ENCODE measurements around the gene RNF34.

Gene RNF34

GRCh38 chr12:121355818-121356217 lies 44.1 kb upstream of the RNF34 start:
- TF ChIP-seq GLIS3 (CRISPR knock-in tag; IDR thresholded peaks at IDR 0.05) (no peak), SNAI2 (CRISPR knock-in tag; IDR thresholded peaks at IDR 0.05) (no peak), ISL1 (CRISPR knock-in tag; IDR thresholded peaks at IDR 0.05) (no peak), PATZ1 (CRISPR knock-in tag; IDR thresholded peaks at IDR 0.05; ENCODE audit: borderline replicate concordance) (no peak), TOX (CRISPR knock-in tag; IDR thresholded peaks at IDR 0.05; ENCODE audit: borderline replicate concordance) (no peak)
- no peak for ATAC-seq

- TF ChIP-seq TOX (CRISPR knock-in tag; IDR thresholded peaks at IDR 0.05; ENCODE audit: borderline replicate concordance) (no peak), ZC3H10 (CRISPR knock-in tag; IDR thresholded peaks at IDR 0.05) (no peak), CREB5 (CRISPR knock-in tag; IDR thresholded peaks at IDR 0.05; ENCODE audit: low read depth) (no peak), TCF4 (CRISPR knock-in tag; IDR thresholded peaks at IDR 0.05; ENCODE audit: borderline replicate concordance) (no peak), CSDC2 (CRISPR knock-in tag; IDR thresholded peaks at IDR 0.05) (no peak), ZFP3 (CRISPR knock-in tag; IDR thresholded peaks at IDR 0.05) (no peak), ESRRG (CRISPR knock-in tag; IDR thresholded peaks at IDR 0.05) (no peak), ZNF70 (CRISPR knock-in tag; IDR thresholded peaks at IDR 0.05) (no peak), SNAI2 (CRISPR knock-in tag; IDR thresholded peaks at IDR 0.05) (no peak), GLIS3 (CRISPR knock-in tag; IDR thresholded peaks at IDR 0.05) (no peak), ZNF565 (CRISPR knock-in tag; conservative IDR thresholded peaks at IDR 0.05; ENCODE audit: low read depth) (no peak), ZFP30 (CRISPR knock-in tag; IDR thresholded peaks at IDR 0.05) (no peak), ZNF8 (CRISPR knock-in tag; IDR thresholded peaks at IDR 0.05) (no peak), TSHZ2 (CRISPR knock-in tag; IDR thresholded peaks at IDR 0.05) (no peak), PPARA (CRISPR knock-in tag; IDR thresholded peaks at IDR 0.05; ENCODE audit: borderline replicate concordance) (no peak), CSRNP3 (CRISPR knock-in tag; IDR thresholded peaks at IDR 0.05) (no peak), POU6F1 (CRISPR knock-in tag; IDR thresholded peaks at IDR 0.05; ENCODE audit: borderline replicate concordance, low read depth) (no peak)
- ATAC-seq, result no peak
Measured at GRCh38 chr12:121356657-121357056, 43.3 kb upstream of the RNF34 start.

- ATAC-seq, result no peak
- TF ChIP-seq BACH2 (CRISPR knock-in tag; IDR thresholded peaks at IDR 0.05; ENCODE audit: borderline replicate concordance) (no peak), ZFP3 (CRISPR knock-in tag; IDR thresholded peaks at IDR 0.05) (no peak)
Measured at GRCh38 chr12:121357331-121357730, 42.6 kb upstream of the RNF34 start.

- no peak for ATAC-seq
- TF ChIP-seq CSDC2 (CRISPR knock-in tag; IDR thresholded peaks at IDR 0.05), result no peak
- TF ChIP-seq TCF4 (CRISPR knock-in tag; IDR thresholded peaks at IDR 0.05; ENCODE audit: borderline replicate concordance), result no peak
- no peak for TF ChIP-seq ISL1 (CRISPR knock-in tag; IDR thresholded peaks at IDR 0.05)
- TF ChIP-seq POU6F1 (CRISPR knock-in tag; IDR thresholded peaks at IDR 0.05; ENCODE audit: borderline replicate concordance, low read depth), result no peak
- TF ChIP-seq TSHZ2 (CRISPR knock-in tag; IDR thresholded peaks at IDR 0.05), result no peak
- no peak for TF ChIP-seq TOX (CRISPR knock-in tag; IDR thresholded peaks at IDR 0.05; ENCODE audit: borderline replicate concordance)
- TF ChIP-seq PATZ1 (CRISPR knock-in tag; IDR thresholded peaks at IDR 0.05; ENCODE audit: borderline replicate concordance), result no peak
- TF ChIP-seq ZNF565 (CRISPR knock-in tag; conservative IDR thresholded peaks at IDR 0.05; ENCODE audit: low read depth), result no peak
Measured at GRCh38 chr12:121358073-121358472, 41.8 kb upstream of the RNF34 start.

All from SK-N-SH treated with all-trans-retinoic acid at 6 μM for 48 hours (cell line).